Muscle layer of duodenum (tissue), 2 donors: ENCODE results near the gene MYO15B.

ENCODE experiments used
- H3K27ac ChIP-seq: one replicate; pipeline ENCODE4 v1.7.0; 2013; ENCODE audit warnings: mild to moderate bottlenecking, low read length
- H3K27me3 ChIP-seq: one replicate; pipeline ENCODE4 v1.7.0; 2013; ENCODE audit warnings: low read depth, mild to moderate bottlenecking, control low read depth, low read length
- H3K36me3 ChIP-seq, 2 donors: one replicate each; pipeline ENCODE4 v1.7.0; 2013; ENCODE audit warnings: low read length in 2 of 2, control low read depth in 1 of 2, mild to moderate bottlenecking in 1 of 2; ENCODE audit not compliant: insufficient read depth in 2 of 2, control insufficient read depth in 1 of 2
- H3K4me1 ChIP-seq, 2 donors: one replicate each; pipeline ENCODE4 v1.7.0; 2013; ENCODE audit warnings: low read length in 2 of 2, mild to moderate bottlenecking in 2 of 2, control low read depth in 1 of 2, moderate library complexity in 1 of 2; ENCODE audit not compliant: insufficient read depth in 2 of 2, control insufficient read depth in 1 of 2
- H3K4me3 ChIP-seq, 2 donors: one replicate each; pipeline ENCODE4 v1.7.0; 2013; ENCODE audit warnings: low read length in 2 of 2, low read depth in 1 of 2, mild to moderate bottlenecking in 1 of 2
- H3K9me3 ChIP-seq, 2 donors: one replicate each; pipeline ENCODE4 v1.7.0; 2013; ENCODE audit warnings: low read length in 2 of 2, control low read depth in 1 of 2, mild to moderate bottlenecking in 1 of 2; ENCODE audit not compliant: control insufficient read depth in 1 of 2
- donor health status: healthy.

The MYO15B gene

DNA sequence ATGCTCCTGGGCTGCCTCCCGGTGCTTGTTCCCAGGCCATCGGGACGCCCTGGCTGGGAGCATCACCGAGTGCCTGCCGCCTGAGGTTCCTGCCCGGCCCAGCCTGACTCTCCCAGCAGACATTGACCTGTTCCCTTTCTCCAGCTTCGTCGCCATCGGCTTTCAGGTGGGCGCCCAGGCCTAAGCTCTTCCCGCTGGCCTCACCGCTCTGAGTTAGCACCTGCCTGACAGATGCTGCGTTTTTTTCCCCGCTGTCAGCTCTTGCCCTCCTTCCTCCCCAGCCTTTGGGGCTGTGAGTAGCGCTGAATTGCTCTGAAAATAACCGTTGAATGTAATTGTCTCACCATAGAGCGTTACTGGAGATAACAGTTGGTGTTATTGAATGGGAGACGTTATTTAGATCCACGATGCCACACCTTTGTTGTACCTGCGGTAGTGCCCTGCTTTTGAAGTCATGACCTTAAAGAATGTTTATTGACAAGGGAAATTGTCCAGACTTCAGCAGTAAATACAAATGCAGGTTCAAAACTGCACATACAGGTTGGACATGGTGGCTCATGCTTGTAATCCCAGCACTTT is 24.3 kb downstream of the MYO15B start:
- Histone ChIP-seq H3K4me3 (peak overlapping the region in 1 of 2 donors; percentile 30), H3K27ac (peak overlapping the region; percentile 72), H3K4me1 (no peaks in the 10 kb centered on the region), H3K9me3 (no peaks in the 10 kb centered on the region), H3K36me3 (peaks cover 0 to 54% of the 10 kb centered on the region in 2 donors), H3K27me3 (no peaks in the 10 kb centered on the region)

DNA sequence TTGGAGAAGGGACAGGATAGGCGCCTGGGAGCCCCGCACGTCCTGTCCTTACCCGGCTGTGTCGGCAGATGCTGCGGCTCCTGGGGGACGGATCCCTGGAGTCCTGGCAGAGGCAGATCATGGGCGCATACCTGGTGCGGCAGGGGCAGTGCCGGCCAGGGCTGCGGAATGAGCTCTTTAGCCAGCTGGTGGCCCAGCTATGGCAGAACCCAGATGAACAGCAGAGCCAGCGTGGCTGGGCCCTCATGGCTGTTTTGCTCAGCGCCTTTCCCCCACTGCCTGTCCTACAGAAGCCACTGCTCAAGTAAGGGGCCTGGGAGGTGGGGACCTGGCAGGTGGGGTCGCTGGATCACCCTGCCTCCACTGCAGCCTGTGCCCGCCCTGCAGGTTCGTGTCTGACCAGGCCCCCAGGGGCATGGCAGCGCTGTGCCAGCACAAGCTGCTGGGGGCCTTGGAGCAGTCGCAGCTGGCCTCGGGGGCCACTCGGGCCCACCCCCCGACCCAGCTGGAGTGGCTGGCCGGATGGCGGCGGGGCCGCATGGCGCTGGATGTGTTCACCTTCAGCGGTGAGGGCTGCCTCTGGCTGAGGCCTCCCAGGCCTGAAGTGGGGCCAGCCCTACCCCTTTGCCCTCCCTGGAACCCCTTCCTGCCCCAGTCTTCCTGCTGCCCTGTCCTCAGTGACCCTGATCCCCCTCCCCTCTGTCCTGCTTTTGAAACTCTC is 25.5 kb downstream of the MYO15B start:
- H3K4me1 ChIP-seq: no peaks in the 10 kb centered on the region
- H3K4me3 ChIP-seq: no peak overlapping the region
- H3K27ac ChIP-seq: no peak overlapping the region
- H3K36me3 ChIP-seq: peaks cover 0 to 66% of the 10 kb centered on the region in 2 donors
- H3K9me3 ChIP-seq: no peaks in the 10 kb centered on the region
- no peaks in the 10 kb centered on the region for H3K27me3 ChIP-seq

DNA sequence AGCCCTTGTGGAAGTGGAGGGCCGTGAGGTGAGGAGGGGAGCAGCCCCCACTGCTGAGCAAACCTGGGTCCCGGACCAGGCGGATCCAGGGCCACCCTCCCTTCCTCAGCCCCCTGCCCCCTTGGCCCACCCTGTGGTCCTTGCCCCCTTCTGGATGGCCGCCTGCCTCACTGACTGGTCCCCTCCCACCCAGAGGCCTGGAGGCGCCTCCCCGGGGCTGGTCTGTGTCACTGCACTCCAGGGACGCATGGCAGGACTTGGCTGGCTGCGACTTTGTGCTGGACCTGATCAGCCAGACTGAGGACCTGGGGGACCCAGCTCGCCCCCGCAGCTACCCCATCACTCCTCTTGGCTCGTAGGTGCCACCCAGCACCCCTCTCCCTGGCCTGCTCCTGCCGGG is 26.4 kb downstream of the MYO15B start:
- no peak overlapping the region for H3K4me3 ChIP-seq
- H3K27ac ChIP-seq: no peak overlapping the region
- peaks cover under 1 to 75% of the 10 kb centered on the region in 2 donors for H3K36me3 ChIP-seq
- H3K9me3 ChIP-seq: no peaks in the 10 kb centered on the region
- no peaks in the 10 kb centered on the region for H3K27me3 ChIP-seq
- H3K4me1 ChIP-seq: no peaks in the 10 kb centered on the region

DNA sequence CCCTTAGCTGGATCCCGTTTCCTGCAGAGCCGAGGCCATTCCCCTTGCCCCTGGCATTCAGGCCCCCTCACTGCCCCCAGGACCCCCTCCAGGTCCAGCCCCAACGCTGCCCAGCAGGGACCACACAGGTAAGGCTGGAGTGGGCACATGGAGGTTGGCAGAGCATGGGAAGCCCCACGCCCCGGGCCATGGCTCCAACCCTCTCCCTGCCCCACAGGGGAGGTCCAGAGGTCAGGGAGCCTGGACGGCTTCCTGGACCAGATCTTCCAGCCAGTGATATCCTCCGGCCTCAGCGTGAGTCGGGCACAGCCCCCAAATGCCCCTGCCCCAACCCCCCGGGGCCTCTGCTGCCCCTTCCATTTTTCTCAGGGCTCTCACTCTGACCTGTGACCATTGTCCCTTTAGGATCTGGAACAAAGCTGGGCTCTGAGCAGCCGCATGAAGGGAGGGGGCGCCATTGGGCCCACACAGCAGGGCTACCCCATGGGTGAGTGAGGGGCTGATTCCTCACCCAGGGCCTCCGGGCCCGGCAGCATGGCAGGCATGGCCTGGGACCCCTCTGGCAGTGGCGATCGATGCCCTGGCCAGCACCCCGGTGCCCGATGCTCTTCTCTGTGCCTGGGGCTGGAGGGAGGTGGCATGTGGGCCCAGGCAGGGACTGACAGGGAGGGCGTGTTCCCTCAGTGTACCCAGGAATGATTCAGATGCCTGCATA is 27.1 kb downstream of the MYO15B start:
- Histone ChIP-seq H3K9me3 (no peaks in the 10 kb centered on the region), H3K27ac (no peak overlapping the region), H3K4me3 (no peak overlapping the region), H3K4me1 (no peaks in the 10 kb centered on the region), H3K27me3 (no peaks in the 10 kb centered on the region), H3K36me3 (peaks cover 3 to 82% of the 10 kb centered on the region in 2 donors)

DNA sequence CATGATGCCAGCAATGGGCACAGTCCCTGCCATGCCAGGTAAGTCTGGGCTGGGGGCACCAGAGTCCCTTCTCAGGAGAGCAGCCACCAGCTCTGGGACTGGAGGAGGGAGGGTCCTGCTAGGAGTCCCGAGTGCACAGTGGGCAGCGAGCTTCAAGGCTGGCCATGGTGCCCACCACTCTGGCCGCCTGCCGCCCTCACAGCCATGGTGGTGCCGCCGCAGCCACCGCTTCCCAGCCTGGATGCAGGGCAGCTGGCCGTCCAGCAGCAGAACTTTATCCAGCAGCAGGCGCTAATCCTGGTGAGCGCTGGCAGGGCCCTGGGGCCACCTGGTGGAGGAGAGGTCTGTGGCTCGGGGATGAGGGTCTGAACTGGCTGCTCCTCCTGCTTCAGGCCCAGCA is 27.7 kb downstream of the MYO15B start:
- Histone ChIP-seq H3K27ac (no peak overlapping the region), H3K36me3 (peaks cover 3 to 86% of the 10 kb centered on the region in 2 donors)

DNA sequence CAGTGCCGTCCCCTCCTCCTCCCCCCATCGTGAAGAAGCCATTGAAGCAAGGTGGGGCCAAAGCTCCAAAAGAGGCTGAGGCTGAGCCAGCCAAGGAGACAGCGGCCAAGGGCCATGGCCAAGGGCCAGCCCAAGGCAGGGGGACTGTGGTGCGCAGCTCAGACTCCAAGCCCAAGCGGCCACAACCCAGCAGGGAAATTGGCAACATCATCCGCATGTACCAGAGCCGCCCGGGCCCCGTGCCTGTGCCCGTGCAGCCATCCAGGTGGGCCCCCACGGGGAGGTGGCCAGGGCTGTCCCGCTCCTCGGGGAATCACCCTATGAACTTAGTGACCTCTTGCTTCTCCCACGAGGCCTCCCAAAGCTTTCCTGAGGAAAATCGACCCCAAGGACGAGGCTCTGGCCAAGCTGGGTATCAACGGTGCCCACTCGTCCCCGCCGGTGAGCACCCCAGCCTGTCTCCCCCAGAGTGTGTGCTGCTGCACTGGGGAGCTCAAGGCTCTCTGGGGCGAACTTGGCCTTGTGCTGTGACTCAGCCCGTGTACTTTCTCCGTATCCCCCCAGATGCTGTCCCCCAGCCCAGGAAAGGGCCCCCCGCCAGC is 29.0 kb downstream of the MYO15B start:
- Histone ChIP-seq H3K36me3 (peaks cover 3 to 91% of the 10 kb centered on the region in 2 donors), H3K27me3 (no peaks in the 10 kb centered on the region), H3K4me3 (no peak overlapping the region), H3K27ac (no peak overlapping the region), H3K9me3 (no peaks in the 10 kb centered on the region), H3K4me1 (no peaks in the 10 kb centered on the region)

More for the DNA sequence above, 27.7 kb downstream of the MYO15B start:
- H3K9me3 ChIP-seq: no peaks in the 10 kb centered on the region
- no peaks in the 10 kb centered on the region for H3K27me3 ChIP-seq
- H3K4me1 ChIP-seq: no peaks in the 10 kb centered on the region
- no peak overlapping the region for H3K4me3 ChIP-seq

DNA sequence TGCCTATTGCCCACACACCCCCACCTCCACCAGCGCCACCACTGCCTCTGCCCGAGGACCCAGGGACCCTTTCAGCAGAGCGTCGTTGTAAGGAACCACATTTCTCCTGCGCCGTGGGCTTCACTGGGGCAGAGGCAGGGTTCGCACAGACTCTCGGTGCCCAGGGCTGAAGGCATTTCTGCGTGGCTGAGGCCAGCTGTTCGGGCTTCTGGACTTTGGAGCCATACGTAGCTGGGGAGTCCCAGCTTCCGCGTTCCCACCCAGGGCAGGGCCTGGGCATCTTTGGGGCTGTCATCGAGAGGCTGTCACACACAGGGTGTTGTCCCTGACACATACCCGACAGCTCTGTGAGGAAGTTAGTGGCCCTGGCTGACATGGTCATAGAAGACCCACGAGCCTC is 29.6 kb downstream of the MYO15B start:
- no peaks in the 10 kb centered on the region for H3K9me3 ChIP-seq
- H3K27ac ChIP-seq: no peak overlapping the region
- no peak overlapping the region for H3K4me3 ChIP-seq
- H3K4me1 ChIP-seq: no peaks in the 10 kb centered on the region
- H3K36me3 ChIP-seq: peaks cover 3 to 91% of the 10 kb centered on the region in 2 donors
- H3K27me3 ChIP-seq: no peaks in the 10 kb centered on the region

DNA sequence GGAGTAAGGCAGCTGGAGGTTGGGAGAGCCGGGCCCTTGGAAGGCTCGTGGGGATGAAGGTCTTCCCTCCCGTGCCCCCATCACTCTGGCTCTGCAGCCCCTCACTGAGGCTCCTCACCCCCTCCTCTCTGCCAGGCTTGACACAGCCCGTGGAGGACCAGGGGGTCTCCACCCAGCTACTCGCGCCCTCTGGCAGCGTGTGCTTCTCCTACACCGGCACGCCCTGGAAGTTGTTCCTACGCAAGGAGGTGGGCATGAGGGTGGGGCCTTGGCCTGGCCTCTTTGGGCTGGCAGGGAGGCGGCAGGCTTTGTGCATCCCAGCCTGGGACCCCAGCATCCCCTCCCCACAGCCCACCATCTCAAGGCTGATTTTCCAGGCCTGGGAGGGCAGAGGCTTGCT is 30.1 kb downstream of the MYO15B start:
- no peaks in the 10 kb centered on the region for H3K9me3 ChIP-seq
- no peak overlapping the region for H3K27ac ChIP-seq
- peaks cover 3 to 88% of the 10 kb centered on the region in 2 donors for H3K36me3 ChIP-seq
- H3K27me3 ChIP-seq: no peaks in the 10 kb centered on the region
- no peaks in the 10 kb centered on the region for H3K4me1 ChIP-seq
- no peak overlapping the region for H3K4me3 ChIP-seq

DNA sequence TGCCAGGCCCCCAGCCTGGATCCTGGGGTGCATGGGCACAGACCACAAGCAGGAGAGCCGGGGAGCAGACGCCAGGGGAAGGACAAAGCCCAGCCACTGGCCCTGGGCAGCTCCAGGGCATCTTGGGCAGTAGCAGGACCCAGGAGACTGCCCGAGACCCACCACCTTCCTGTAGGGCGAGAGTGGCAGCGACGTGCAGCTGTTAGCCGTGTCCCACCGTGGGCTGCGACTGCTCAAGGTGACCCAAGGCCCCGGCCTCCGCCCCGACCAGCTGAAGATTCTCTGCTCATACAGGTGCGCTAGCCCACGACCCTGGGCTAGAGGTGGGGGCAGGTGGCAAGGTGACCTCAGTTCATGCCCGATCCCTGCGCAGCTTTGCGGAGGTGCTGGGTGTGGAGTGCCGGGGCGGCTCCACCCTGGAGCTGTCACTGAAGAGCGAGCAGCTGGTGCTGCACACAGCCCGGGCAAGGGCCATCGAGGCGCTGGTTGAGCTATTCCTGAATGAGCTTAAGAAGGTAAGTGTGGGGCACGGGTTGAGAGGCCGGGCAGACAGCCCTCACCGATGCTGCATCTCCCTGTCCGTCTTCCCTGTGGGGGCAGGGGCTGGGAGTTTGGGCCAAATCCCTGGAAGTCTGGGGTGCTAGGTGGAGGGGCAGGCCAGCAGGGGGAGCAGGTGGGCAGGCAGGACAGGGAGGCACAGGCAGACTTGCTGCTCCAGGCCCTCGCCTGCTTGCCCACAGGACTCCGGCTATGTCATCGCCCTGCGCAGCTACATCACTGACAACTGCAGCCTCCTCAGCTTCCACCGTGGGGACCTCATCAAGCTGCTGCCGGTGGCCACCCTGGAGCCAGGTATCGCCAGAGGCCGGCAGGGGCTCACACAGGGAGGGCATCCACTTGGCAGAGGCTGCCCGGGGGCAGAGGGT is 32.2 kb downstream of the MYO15B start:
- peaks cover 3 to 82% of the 10 kb centered on the region in 2 donors for H3K36me3 ChIP-seq
- no peak overlapping the region for H3K4me3 ChIP-seq
- H3K4me1 ChIP-seq: no peaks in the 10 kb centered on the region

DNA sequence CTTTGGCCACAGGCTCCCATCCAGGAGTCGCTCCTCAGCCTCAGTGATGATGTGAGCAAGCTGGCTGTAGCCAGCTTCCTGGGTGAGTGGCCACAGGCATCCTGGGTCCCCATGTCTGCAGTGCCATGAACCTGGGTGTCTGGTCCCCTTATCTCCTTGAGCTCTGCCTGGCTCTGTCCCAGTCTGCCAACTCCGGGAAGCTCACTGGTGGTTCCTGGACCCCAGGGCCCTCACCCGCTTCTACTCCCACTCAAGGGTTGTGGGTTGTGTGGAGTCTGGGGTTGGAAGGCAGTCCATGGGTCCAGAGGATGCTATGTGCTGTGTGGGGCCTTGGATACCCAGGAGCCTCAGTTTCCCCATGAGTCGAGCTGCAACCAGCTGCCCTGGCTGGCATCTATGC is 33.9 kb downstream of the MYO15B start:
- Histone ChIP-seq H3K27ac (no peak overlapping the region), H3K4me3 (no peak overlapping the region), H3K36me3 (peaks cover 11 to 82% of the 10 kb centered on the region in 2 donors), H3K4me1 (no peaks in the 10 kb centered on the region), H3K27me3 (no peaks in the 10 kb centered on the region), H3K9me3 (no peaks in the 10 kb centered on the region)

More for the DNA sequence above, 32.2 kb downstream of the MYO15B start:
- Histone ChIP-seq H3K27me3 (no peaks in the 10 kb centered on the region), H3K27ac (no peak overlapping the region), H3K9me3 (no peaks in the 10 kb centered on the region)
